Transverse colon (tissue), 4 donors: ENCODE measurements around the gene AGAP1. TPM values are rescaled to one million over a fixed set of nuclear protein-coding genes. Genes with fewer than 3 reads are reported as not detected.

Source experiments
- DNase-seq: peaks from one replicate; pipeline ENCODE4 v3.0.0-alpha.2; 2019
- H3K27ac ChIP-seq, 4 donors: fragments of 200-600 bp; sonication (generic); 2 replicates each; pipeline ENCODE4 v1.5.1; 2016 to 2018; ENCODE audit warnings: inconsistent platforms in 4 of 4
- H3K27me3 ChIP-seq: fragments of 200-600 bp; sonication (generic); 2 replicates; pipeline ENCODE4 v1.5.1; 2017; ENCODE audit warnings: inconsistent platforms
- H3K36me3 ChIP-seq, 4 donors: fragments of 200-600 bp; sonication (generic); 2 replicates each; pipeline ENCODE4 v1.5.1; 2017 to 2019; ENCODE audit warnings: inconsistent platforms in 4 of 4
- H3K4me1 ChIP-seq, 4 donors: fragments of 200-600 bp; sonication (generic); 2 replicates each; pipeline ENCODE4 v1.5.1; 2017 to 2020; ENCODE audit warnings: inconsistent platforms in 4 of 4
- H3K4me3 ChIP-seq, 4 donors: fragments of 200-600 bp; sonication (generic); 1 replicate in 1 of 4; 2 replicates in 3 of 4; pipeline versions ENCODE4 v1.5.1 to v1.6.1; 2017 to 2019; ENCODE audit warnings: inconsistent platforms in 4 of 4
- H3K9me3 ChIP-seq, 2 donors: fragments of 200-600 bp; sonication (generic); 2 replicates each; pipeline ENCODE4 v1.5.1; 2017 to 2019; ENCODE audit warnings: inconsistent platforms in 2 of 2
- EP300 ChIP-seq: sonication (generic); formaldehyde crosslinking; IDR thresholded peaks from one replicate; pipeline ENCODE4 v1.6.1; 2017; ENCODE audit warnings: antibody characterized with exemption, low read depth
- POLR2A ChIP-seq: fragments of 450-650 bp; IDR thresholded peaks from one replicate; pipeline ENCODE4 v1.6.1; 2016; ENCODE audit warnings: antibody characterized with exemption, mild to moderate bottlenecking, moderate library complexity
- POLR2AphosphoS5 ChIP-seq, 3 donors: sonication (generic); formaldehyde crosslinking; IDR thresholded peaks; one replicate each; pipeline ENCODE4 v1.6.1; 2016; ENCODE audit warnings: antibody characterized with exemption in 3 of 3
- WGBS, 2 donors: methylation state at CpG; one replicate each; pipeline ENCODE4 v1.1.5; 2018; ENCODE audit warnings: low coverage in 1 of 2; 5-methylcytosine and 5-hydroxymethylcytosine counted together
- in situ Hi-C, 4 donors: fragments of 200-750 bp; cut with MboI; loops; one replicate each; pipeline versions ENCODE4 v1.15.0 to v1.15.1; 2017; ENCODE audit warnings: low sequenced_read_pairs in 3 of 4, low pct_ligation_motif_present in 1 of 4, low pct_unique_long_range_greater_than_20kb in 1 of 4
- intact Hi-C: fragments of 100-400 bp; cut with DNase I; formaldehyde crosslinking; loops from one replicate; pipeline ENCODE4 v1.15.1; 2023; ENCODE audit warnings: low total_unique reads
- total RNA-seq, 4 donors: library from RNA; depleted of rRNA; stranded (reverse); fragments of >200 nt; gene quantifications; one replicate each; pipeline ENCODE4 v1.1.0, GENCODE V29; 2016
- TF ChIP-seq, protein P1 (sequence below), 5 experiments: fragments of 200-600 bp in 3 of 5; fragments of 450-650 bp in 2 of 5; sonication (generic) in 3 of 5; IDR thresholded peaks; 1 replicate in 2 of 5; 2 replicates in 3 of 5; pipeline ENCODE4 v1.5.1; 2016 to 2017; ENCODE audit warnings: antibody characterized with exemption in 5 of 5, inconsistent platforms in 3 of 5, mild to moderate bottlenecking in 2 of 5, moderate library complexity in 1 of 5

AGAP1 gene
- total RNA-seq, 4 donors from 2014 or later = 56.1 to 96.9 (median 71.2) TPM

DNA sequence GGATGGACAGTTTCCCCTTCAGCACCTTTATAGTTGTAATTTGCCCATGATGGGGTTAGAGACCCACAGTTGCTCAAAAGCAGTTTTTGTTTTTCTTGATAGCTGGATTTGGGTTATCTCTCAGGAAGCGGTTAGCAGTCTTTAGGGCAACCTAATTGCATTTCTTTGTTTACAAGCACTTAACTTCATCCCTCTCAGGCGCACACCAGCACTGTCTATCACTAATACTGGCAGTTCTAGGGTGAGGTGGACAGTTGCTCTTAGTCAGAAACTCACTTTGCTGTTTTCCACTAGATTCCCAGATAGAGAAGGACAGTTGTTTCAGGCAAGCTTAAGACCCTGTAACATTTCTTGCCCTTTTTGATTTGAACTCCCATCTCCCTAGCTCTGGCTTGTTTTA, 146.0 kb downstream of the AGAP1 start:
- peak overlapping the region; percentile 77 to 87 (median 82) for H3K27ac ChIP-seq
- H3K4me3 ChIP-seq = no peak overlapping the region
- WGBS, 2 donors = 57% methylated on average over 2 of the region's 2 CpGs; no CpG with 5 or more reads in 1 of the 2 donors
- H3K36me3 ChIP-seq = no peaks in the 10 kb centered on the region
- TF ChIP-seq POLR2AphosphoS5 (IDR thresholded peaks at IDR 0.05) (no peak), POLR2A (no peak), EP300 (no peak)
- TF ChIP-seq, protein P1, sequence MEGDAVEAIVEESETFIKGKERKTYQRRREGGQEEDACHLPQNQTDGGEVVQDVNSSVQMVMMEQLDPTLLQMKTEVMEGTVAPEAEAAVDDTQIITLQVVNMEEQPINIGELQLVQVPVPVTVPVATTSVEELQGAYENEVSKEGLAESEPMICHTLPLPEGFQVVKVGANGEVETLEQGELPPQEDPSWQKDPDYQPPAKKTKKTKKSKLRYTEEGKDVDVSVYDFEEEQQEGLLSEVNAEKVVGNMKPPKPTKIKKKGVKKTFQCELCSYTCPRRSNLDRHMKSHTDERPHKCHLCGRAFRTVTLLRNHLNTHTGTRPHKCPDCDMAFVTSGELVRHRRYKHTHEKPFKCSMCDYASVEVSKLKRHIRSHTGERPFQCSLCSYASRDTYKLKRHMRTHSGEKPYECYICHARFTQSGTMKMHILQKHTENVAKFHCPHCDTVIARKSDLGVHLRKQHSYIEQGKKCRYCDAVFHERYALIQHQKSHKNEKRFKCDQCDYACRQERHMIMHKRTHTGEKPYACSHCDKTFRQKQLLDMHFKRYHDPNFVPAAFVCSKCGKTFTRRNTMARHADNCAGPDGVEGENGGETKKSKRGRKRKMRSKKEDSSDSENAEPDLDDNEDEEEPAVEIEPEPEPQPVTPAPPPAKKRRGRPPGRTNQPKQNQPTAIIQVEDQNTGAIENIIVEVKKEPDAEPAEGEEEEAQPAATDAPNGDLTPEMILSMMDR (IDR thresholded peaks at IDR 0.05) = no peak
- no peaks in the 10 kb centered on the region for H3K9me3 ChIP-seq
- no peaks in the 10 kb centered on the region for H3K27me3 ChIP-seq
- peaks cover 28 to 49% (median 31%) of the 10 kb centered on the region in 4 donors for H3K4me1 ChIP-seq
- no peak for DNase-seq
- in situ Hi-C loops = no loop called here
- intact Hi-C loops = loop anchor here (2.0 kb wide), 1 partner anchor 25 kb away; no protein-coding TSS in a partner anchor

DNA sequence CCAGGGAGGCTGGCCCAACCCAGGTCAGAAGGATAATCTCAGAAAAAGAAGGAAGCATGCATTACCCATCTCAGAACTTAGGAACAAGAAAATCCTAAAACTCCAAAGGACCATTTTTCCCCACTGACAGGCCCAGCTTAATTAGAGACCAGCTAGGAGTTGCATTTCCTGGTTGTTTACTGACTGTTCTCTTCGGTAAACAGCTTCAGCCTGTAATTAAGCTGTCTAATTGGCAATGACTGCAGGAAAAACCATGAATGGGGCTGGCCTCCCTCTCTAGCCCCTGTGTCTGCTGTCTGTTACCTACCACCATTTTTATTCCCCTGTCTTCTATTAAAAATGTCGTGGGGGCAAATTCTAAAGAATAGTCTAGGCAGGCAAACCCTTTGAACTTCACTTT, 146.5 kb downstream of the AGAP1 start:
- Histone ChIP-seq H3K9me3 (no peaks in the 10 kb centered on the region), H3K36me3 (no peaks in the 10 kb centered on the region), H3K4me1 (peaks cover 28 to 49% (median 31%) of the 10 kb centered on the region in 4 donors), H3K27ac (peak overlapping the region; percentile 77 to 87 (median 82)), H3K4me3 (no peak overlapping the region), H3K27me3 (no peaks in the 10 kb centered on the region)
- in situ Hi-C loops = no loop called here
- intact Hi-C loops = loop anchor here (2.0 kb wide), 1 partner anchor 24 kb away; no protein-coding TSS in a partner anchor
- WGBS, 2 donors = 0 to 20% methylated on average over 1 to 2 of the region's 2 CpGs
- no peak for DNase-seq
- no peak for TF ChIP-seq POLR2A
- TF ChIP-seq, protein P1 (IDR thresholded peaks at IDR 0.05) = no peak
- TF ChIP-seq POLR2AphosphoS5 (IDR thresholded peaks at IDR 0.05) = no peak
- TF ChIP-seq EP300 = no peak

DNA sequence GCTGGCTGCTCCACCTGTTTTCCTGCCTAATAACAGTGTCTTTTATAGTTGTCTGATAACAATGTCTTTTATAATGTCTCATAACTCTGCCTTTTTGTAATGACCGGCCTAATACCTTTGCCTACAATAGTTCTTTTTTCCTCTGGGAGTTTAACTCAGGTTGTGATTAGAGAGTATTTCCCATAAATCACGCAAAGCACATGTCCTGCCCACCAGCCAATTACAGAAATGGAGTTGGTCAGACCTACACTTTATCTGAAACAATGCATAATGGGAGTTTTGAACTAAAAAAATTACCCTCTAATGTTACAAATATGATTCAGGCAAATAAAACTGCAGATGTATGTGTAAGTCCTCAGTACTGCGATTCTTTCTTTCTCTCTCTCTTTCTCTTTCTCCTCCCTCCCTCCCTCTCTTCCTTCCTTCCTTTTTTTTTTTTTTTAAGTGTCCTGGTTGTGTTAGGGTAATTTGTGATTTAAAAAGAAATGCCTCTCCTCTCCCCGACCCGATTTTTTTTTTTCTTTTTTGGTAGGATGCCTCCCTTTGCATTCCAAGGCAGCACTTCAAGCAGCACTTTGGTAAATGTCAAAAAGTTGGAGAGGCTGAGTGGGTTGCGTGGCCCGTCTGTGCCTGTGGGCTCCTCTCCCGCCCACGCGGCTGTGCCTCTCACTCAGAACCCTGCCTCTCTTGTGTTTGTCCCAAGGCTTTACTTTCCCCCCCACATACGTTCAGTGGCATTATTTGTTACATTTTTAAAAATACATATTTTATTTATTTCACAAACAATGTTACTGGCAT, 147.3 kb downstream of the AGAP1 start:
- Histone ChIP-seq H3K9me3 (no peaks in the 10 kb centered on the region), H3K36me3 (no peaks in the 10 kb centered on the region), H3K27me3 (no peaks in the 10 kb centered on the region), H3K4me3 (no peak overlapping the region), H3K27ac (peak overlapping the region; percentile 77 to 87 (median 82)), H3K4me1 (peaks cover 28 to 49% (median 31%) of the 10 kb centered on the region in 4 donors)
- intact Hi-C loops = loop anchor here (2.0 kb wide), 1 partner anchor 24 kb away; no protein-coding TSS in a partner anchor
- whole genome bisulfite sequencing, 2 donors = 47 to 50% methylated on average over 11 of the region's 11 CpGs
- in situ Hi-C loops = no loop called here
- TF ChIP-seq POLR2AphosphoS5 (IDR thresholded peaks at IDR 0.05) = no peak
- no peak for TF ChIP-seq EP300
- TF ChIP-seq, protein P1 (IDR thresholded peaks at IDR 0.05) = no peak
- TF ChIP-seq POLR2A = no peak
- DNase-seq = no peak

DNA sequence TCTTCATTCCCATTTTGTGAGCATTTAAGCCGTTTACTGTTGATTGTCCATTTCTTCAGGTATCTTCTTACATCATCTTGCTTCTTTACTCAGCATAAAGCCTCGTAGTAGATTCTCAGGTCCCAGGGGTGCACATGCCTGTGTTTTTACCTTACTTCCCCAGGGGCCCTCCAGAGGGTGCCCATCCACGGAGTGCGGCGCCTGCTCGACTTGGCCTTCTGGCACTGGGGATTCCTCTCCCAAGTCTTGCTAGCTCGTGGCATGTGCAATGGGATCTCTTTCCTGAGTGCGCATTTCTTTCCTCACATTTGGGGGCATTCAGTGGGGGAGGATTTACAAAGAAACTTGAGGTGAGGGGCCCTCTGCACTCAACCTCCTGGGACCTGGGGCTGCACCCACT, 148.1 kb downstream of the AGAP1 start:
- Histone ChIP-seq H3K4me3 (no peak overlapping the region), H3K9me3 (no peaks in the 10 kb centered on the region), H3K36me3 (no peaks in the 10 kb centered on the region), H3K27ac (peak overlapping the region; percentile 77 to 87 (median 82)), H3K27me3 (no peaks in the 10 kb centered on the region), H3K4me1 (peaks cover 28 to 49% (median 31%) of the 10 kb centered on the region in 4 donors)
- intact Hi-C loops (loop anchor here (2.0 kb wide), 1 partner anchor 23 kb away; no protein-coding TSS in a partner anchor), in situ Hi-C loops (no loop called here)
- DNase-seq = no peak
- TF ChIP-seq POLR2AphosphoS5 (IDR thresholded peaks at IDR 0.05) = no peak
- TF ChIP-seq EP300 = no peak
- TF ChIP-seq POLR2A = no peak
- TF ChIP-seq, protein P1 (IDR thresholded peaks at IDR 0.05) = no peak
- 44 to 83% methylated on average over 2 to 8 of the region's 8 CpGs for WGBS, 2 donors
